Liver (tissue), 3 donors: Measurements from ENCODE around the gene FRYL.

ENCODE experiments used
- RXRA ChIP-seq, 2 donors: IDR thresholded peaks; 2 replicates each; pipeline ENCODE4 v1.6.1; 2017 to 2018; ENCODE audit warnings: antibody characterized with exemption in 2 of 2, mild to moderate bottlenecking in 1 of 2
- YY1 ChIP-seq: IDR thresholded peaks from 2 replicates; pipeline ENCODE4 v1.6.1; 2016; ENCODE audit warnings: antibody characterized with exemption, mild to moderate bottlenecking
- TF ChIP-seq, protein P1 (sequence below): IDR thresholded peaks from 2 replicates; pipeline ENCODE4 v1.6.1; 2016; ENCODE audit warnings: antibody characterized with exemption
- TF ChIP-seq, protein P2 (sequence below): fragments of 150-350 bp; IDR thresholded peaks from 2 replicates; pipeline ENCODE4 v1.5.1; 2017; ENCODE audit warnings: improper control_type of control experiment, low read depth, low read length; ENCODE audit not compliant: missing input control
- donor health status: healthy.
- donor health status: healthy.

DNA sequence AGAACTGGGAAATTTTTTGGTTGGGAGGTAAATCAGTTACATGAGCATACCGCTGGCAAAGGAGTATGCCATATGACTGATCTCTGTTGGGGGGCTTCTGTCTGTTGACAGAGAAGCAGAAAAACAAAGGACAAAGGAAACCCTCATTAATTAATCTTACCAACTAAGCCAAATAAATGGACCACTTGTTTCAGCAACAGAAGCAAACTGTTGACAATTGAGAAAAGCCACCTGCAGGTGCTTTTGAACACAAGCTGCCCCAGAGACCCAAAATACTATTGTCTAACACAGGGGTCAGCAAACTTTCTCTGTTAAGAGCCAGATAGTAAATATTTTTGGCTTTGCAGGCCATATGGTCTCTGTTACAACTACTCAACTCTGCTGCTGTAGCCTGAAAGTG, 7.0 kb upstream of the FRYL start:
- TF ChIP-seq, protein P1, sequence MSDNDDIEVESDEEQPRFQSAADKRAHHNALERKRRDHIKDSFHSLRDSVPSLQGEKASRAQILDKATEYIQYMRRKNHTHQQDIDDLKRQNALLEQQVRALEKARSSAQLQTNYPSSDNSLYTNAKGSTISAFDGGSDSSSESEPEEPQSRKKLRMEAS: no peak
- TF ChIP-seq, protein P2, sequence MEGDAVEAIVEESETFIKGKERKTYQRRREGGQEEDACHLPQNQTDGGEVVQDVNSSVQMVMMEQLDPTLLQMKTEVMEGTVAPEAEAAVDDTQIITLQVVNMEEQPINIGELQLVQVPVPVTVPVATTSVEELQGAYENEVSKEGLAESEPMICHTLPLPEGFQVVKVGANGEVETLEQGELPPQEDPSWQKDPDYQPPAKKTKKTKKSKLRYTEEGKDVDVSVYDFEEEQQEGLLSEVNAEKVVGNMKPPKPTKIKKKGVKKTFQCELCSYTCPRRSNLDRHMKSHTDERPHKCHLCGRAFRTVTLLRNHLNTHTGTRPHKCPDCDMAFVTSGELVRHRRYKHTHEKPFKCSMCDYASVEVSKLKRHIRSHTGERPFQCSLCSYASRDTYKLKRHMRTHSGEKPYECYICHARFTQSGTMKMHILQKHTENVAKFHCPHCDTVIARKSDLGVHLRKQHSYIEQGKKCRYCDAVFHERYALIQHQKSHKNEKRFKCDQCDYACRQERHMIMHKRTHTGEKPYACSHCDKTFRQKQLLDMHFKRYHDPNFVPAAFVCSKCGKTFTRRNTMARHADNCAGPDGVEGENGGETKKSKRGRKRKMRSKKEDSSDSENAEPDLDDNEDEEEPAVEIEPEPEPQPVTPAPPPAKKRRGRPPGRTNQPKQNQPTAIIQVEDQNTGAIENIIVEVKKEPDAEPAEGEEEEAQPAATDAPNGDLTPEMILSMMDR: no peak
- TF ChIP-seq YY1: no peak
- TF ChIP-seq RXRA (IDR thresholded peaks at IDR 0.05): no peak
